Keratinocyte (primary cell): ENCODE data around the gene PMCH. TPM values are rescaled to one million over a fixed set of nuclear protein-coding genes. Genes with fewer than 3 reads are reported as not detected.
"Not testable (repeated sequence)": the region's sequence is repeated elsewhere in the genome, so short reads cannot be mapped to it uniquely, and the experiment has no call there.

Experiments
- DNase-seq: peaks from one replicate; pipeline ENCODE4 v3.0.0-alpha.2; 2011; ENCODE audit warnings: low read depth, missing footprints, low spot score
- FAIRE-seq: peaks from 2 replicates; lab custom pipeline; 2011; peaks lifted over from hg19 to GRCh38; lab: Jason Lieb, UNC
- H2AFZ ChIP-seq: 2 replicates; pipeline ENCODE4 v1.6.0; 2012; ENCODE audit warnings: low read length, control low read depth, inconsistent platforms; ENCODE audit not compliant: control insufficient read depth
- H3K27ac ChIP-seq: 2 replicates; pipeline ENCODE4 v1.5.1; 2011; ENCODE audit warnings: low read length; ENCODE audit not compliant: control insufficient read depth, insufficient read depth
- H3K27me3 ChIP-seq: 3 replicates; pipeline ENCODE4 v1.6.0; 2011; ENCODE audit warnings: low read length; ENCODE audit not compliant: control insufficient read depth, insufficient read depth; ENCODE audit errors: extremely low read depth
- H3K36me3 ChIP-seq, 2 experiments: 2 replicates in 1 of 2; 3 replicates in 1 of 2; pipeline ENCODE4 v1.5.1; 2011; ENCODE audit warnings: low read length in 2 of 2, mild to moderate bottlenecking in 1 of 2; ENCODE audit not compliant: control insufficient read depth in 2 of 2, insufficient read depth in 2 of 2; ENCODE audit errors: extremely low read depth in 1 of 2
- H3K4me1 ChIP-seq: 3 replicates; pipeline ENCODE4 v1.5.1; 2011; ENCODE audit warnings: low read length; ENCODE audit not compliant: control insufficient read depth, insufficient read depth; ENCODE audit errors: extremely low read depth
- H3K4me2 ChIP-seq: 3 replicates; pipeline ENCODE4 v1.6.0; 2011; ENCODE audit warnings: low read depth, low read length; ENCODE audit not compliant: control insufficient read depth, insufficient read depth; ENCODE audit errors: extremely low read depth
- H3K4me3 ChIP-seq, 3 experiments: fragments of 200-600 bp in 1 of 3; sonication (generic) in 1 of 3; 2 replicates in 2 of 3; 3 replicates in 1 of 3; pipeline ENCODE4 v1.5.1; 2011 to 2016; ENCODE audit warnings: low read length in 3 of 3, mild to moderate bottlenecking in 3 of 3, control low read depth in 2 of 3, inconsistent platforms in 1 of 3, low read depth in 1 of 3, mixed read lengths in 1 of 3, mixed run types in 1 of 3, moderate library complexity in 1 of 3; ENCODE audit not compliant: control insufficient read depth in 2 of 3, insufficient read depth in 2 of 3; ENCODE audit errors: extremely low read depth in 1 of 3
- H3K79me2 ChIP-seq: 2 replicates; pipeline ENCODE4 v1.6.0; 2012; ENCODE audit warnings: low read length; ENCODE audit not compliant: control insufficient read depth, insufficient read depth
- H3K9ac ChIP-seq: 3 replicates; pipeline ENCODE4 v1.6.0; 2011; ENCODE audit warnings: low read length; ENCODE audit not compliant: control insufficient read depth, insufficient read depth; ENCODE audit errors: extremely low read depth
- H3K9me1 ChIP-seq: 3 replicates; pipeline ENCODE4 v1.6.0; 2011; ENCODE audit warnings: low read length; ENCODE audit not compliant: control insufficient read depth, insufficient read depth; ENCODE audit errors: extremely low read depth
- H3K9me3 ChIP-seq: 2 replicates; pipeline ENCODE4 v1.5.1; 2012; ENCODE audit warnings: low read depth, low read length; ENCODE audit not compliant: control insufficient read depth
- H4K20me1 ChIP-seq: 3 replicates; pipeline ENCODE4 v1.6.0; 2011; ENCODE audit warnings: low read length; ENCODE audit not compliant: control insufficient read depth, insufficient read depth; ENCODE audit errors: extremely low read depth
- dilution Hi-C: fragments of 300-500 bp; cut with MboI; formaldehyde crosslinking; loops from one replicate; pipeline ENCODE4 v1.7.0; 2020; ENCODE audit warnings: low sequenced_read_pairs; ENCODE audit not compliant: extremely low pct_ligation_motif_present
- polyA plus RNA-seq, 5 experiments: library from polyadenylated mRNA; depleted of rRNA in 3 of 5; stranded (reverse) in 3 of 5; stranded (forward) in 1 of 5; unstranded in 1 of 5; fragments of >200 nt; gene quantifications; 1 replicate in 1 of 5; 2 replicates in 3 of 5; 3 replicates in 1 of 5; pipeline versions ENCODE4 v1.2.1 to v1.2.3, GENCODE V29; 2011 to 2012; ENCODE audit warnings: missing spikeins in 2 of 5, low read depth in 1 of 5, low replicate concordance in 1 of 5
- small RNA-seq, 3 experiments: library from RNA; depleted of rRNA; stranded (forward); fragments of <200 nt; gene quantifications; one replicate each; pipeline ENCODE3, GENCODE V24; 2012; ENCODE audit warnings: low read depth in 3 of 3, low replicate concordance in 1 of 3; ENCODE audit not compliant: insufficient read length in 3 of 3

PMCH gene
- polyA plus RNA-seq, 1 donor (not counting 4 experiments of a cell fraction or from before 2014, with no cell fraction given) = not detected

- dilution Hi-C loops, DNase-seq, H3K4me3 ChIP-seq, H4K20me1 ChIP-seq, H3K9ac ChIP-seq, H3K4me1 ChIP-seq, H3K4me2 ChIP-seq, H3K9me3 ChIP-seq, H2AFZ ChIP-seq, H3K27me3 ChIP-seq, H3K36me3 ChIP-seq, H3K79me2 ChIP-seq, H3K27ac ChIP-seq, FAIRE-seq, H3K9me1 ChIP-seq: not testable (repeated sequence)
Measured at GRCh38 chr12:102147062-102147587, 50.5 kb downstream of the PMCH start.

Small RNA genes within 50 kb of the gene (small RNA-seq; reads per million reads assigned to genes)
- 0 reads per million in 3 experiments for gene RN7SL793P

Other genes with a start within 250 kb of the PMCH start
- gene WASHC3, start 135.8 kb downstream of the PMCH start, polyA plus RNA-seq = 43.1 to 91.0 TPM (median 89.7 TPM) in 3 replicates
- 45.0 to 89.8 TPM (median 63.1 TPM) in 3 replicates for gene NUP37, start 77.7 kb downstream of the PMCH start, polyA plus RNA-seq
- gene PARPBP, start 77.7 kb downstream of the PMCH start, polyA plus RNA-seq = 3.7 to 9.1 TPM (median 4.8 TPM) in 3 replicates